Muscle of leg (tissue), 16 donors: Measurements from ENCODE around the gene TRIM52. TPM values are rescaled to one million over a fixed set of nuclear protein-coding genes. Genes with fewer than 3 reads are reported as not detected.
"Not testable (repeated sequence)": the region's sequence is repeated elsewhere in the genome, so short reads cannot be mapped to it uniquely, and the experiment has no call there.

Experiments used
- DNase-seq: peaks from one replicate; pipeline ENCODE4 v3.0.0; 2013
- H3K27ac ChIP-seq: one replicate; pipeline ENCODE4 v1.5.1; 2013; ENCODE audit warnings: mild to moderate bottlenecking, low read length, control low read depth
- H3K27me3 ChIP-seq: one replicate; pipeline ENCODE4 v1.6.1; 2013; ENCODE audit warnings: low read length; ENCODE audit not compliant: control insufficient read depth, insufficient read depth
- H3K36me3 ChIP-seq: one replicate; pipeline ENCODE4 v1.6.1; 2013; ENCODE audit warnings: low read length; ENCODE audit not compliant: control insufficient read depth, insufficient read depth
- H3K4me1 ChIP-seq: one replicate; pipeline ENCODE4 v1.6.1; 2013; ENCODE audit warnings: low read length; ENCODE audit not compliant: control insufficient read depth, insufficient read depth
- H3K4me3 ChIP-seq: one replicate; pipeline ENCODE4 v1.5.1; 2013; ENCODE audit warnings: low read length, control low read depth
- H3K9me3 ChIP-seq: replicated peaks from 2 replicates; pipeline ENCODE4 v1.6.1; 2013; ENCODE audit warnings: low read depth, low read length; ENCODE audit not compliant: control insufficient read depth
- WGBS: methylation state at CpG from one replicate; pipeline ENCODE4 v1.1.5; 2013; ENCODE audit warnings: missing lambda C conversion rate; ENCODE audit not compliant: insufficient coverage; 5-methylcytosine and 5-hydroxymethylcytosine counted together
- long read RNA-seq, 11 donors: transcript quantifications; one replicate each; lab custom pipeline, GENCODE V29; 2026
- polyA plus RNA-seq, 8 donors: library from polyadenylated mRNA; unstranded; fragments of 120-200 nt; gene quantifications; one replicate each; pipeline versions ENCODE4 v1.2.1 to v1.2.3, GENCODE V29; 2013; ENCODE audit warnings: inconsistent platforms in 1 of 8, low replicate concordance in 1 of 8; ENCODE audit not compliant: insufficient read length in 8 of 8, insufficient read depth in 1 of 8
- total RNA-seq: library from RNA; stranded (reverse); fragments of 120-200 nt; gene quantifications from one replicate; pipeline ENCODE4 v1.2.4, GENCODE V29; 2013

TRIM52 gene
- total RNA-seq (8.3 TPM), polyA plus RNA-seq (10 to 100 TPM in 6 of 8 donors, 1 to 10 TPM in 2; 8.9 to 20.6 (median 12.4) TPM)
- long read RNA-seq, donor 1, full-length matches to known transcripts = 18 of 18 reads
- long read RNA-seq, donor 1, partial matches to known transcripts = 0 of 18 reads
- long read RNA-seq, donor 1, other reads (novel, unspliced or antisense) = 0 of 18 reads
- long read RNA-seq, donor 2, full-length matches to known transcripts = 4 of 4 reads
- long read RNA-seq, donor 2, partial matches to known transcripts = 0 of 4 reads
- long read RNA-seq, donor 2, other reads (novel, unspliced or antisense) = 0 of 4 reads
- long read RNA-seq, donor 3, full-length matches to known transcripts = 19 of 19 reads
- long read RNA-seq, donor 3, partial matches to known transcripts = 0 of 19 reads
- long read RNA-seq, donor 3, other reads (novel, unspliced or antisense) = 0 of 19 reads
- long read RNA-seq, donor 4, full-length matches to known transcripts = 7 of 7 reads
- long read RNA-seq, donor 4, partial matches to known transcripts = 0 of 7 reads
- long read RNA-seq, donor 4, other reads (novel, unspliced or antisense) = 0 of 7 reads
- long read RNA-seq, donor 5, full-length matches to known transcripts = 12 of 12 reads
- long read RNA-seq, donor 5, partial matches to known transcripts = 0 of 12 reads
- long read RNA-seq, donor 5, other reads (novel, unspliced or antisense) = 0 of 12 reads
- long read RNA-seq, donor 6, full-length matches to known transcripts = 26 of 26 reads
- long read RNA-seq, donor 6, partial matches to known transcripts = 0 of 26 reads
- long read RNA-seq, donor 6, other reads (novel, unspliced or antisense) = 0 of 26 reads
- long read RNA-seq, donor 7, full-length matches to known transcripts = 7 of 7 reads
- long read RNA-seq, donor 7, partial matches to known transcripts = 0 of 7 reads
- long read RNA-seq, donor 7, other reads (novel, unspliced or antisense) = 0 of 7 reads
- long read RNA-seq, donor 8, full-length matches to known transcripts = 14 of 14 reads
- long read RNA-seq, donor 8, partial matches to known transcripts = 0 of 14 reads
- long read RNA-seq, donor 8, other reads (novel, unspliced or antisense) = 0 of 14 reads
- long read RNA-seq, donor 9, full-length matches to known transcripts = 12 of 12 reads
- long read RNA-seq, donor 9, partial matches to known transcripts = 0 of 12 reads
- long read RNA-seq, donor 9, other reads (novel, unspliced or antisense) = 0 of 12 reads
- long read RNA-seq, donor 10, full-length matches to known transcripts = 28 of 28 reads
- long read RNA-seq, donor 10, partial matches to known transcripts = 0 of 28 reads
- long read RNA-seq, donor 10, other reads (novel, unspliced or antisense) = 0 of 28 reads
- long read RNA-seq, donor 11, full-length matches to known transcripts = 16 of 16 reads
- long read RNA-seq, donor 11, partial matches to known transcripts = 0 of 16 reads
- long read RNA-seq, donor 11, other reads (novel, unspliced or antisense) = 0 of 16 reads

GRCh38 chr5:181260720-181261319, at the start of gene TRIM52:
Gene TRIM52 (minus strand): TSS chr5:181261143. CDS start chr5:181260813, 330 bp downstream.
- Histone ChIP-seq H3K4me1 (peaks cover 22% of the 10 kb centered on the region), H3K27ac (peak within 1 kb of the TSS; percentile 97)
- WGBS = 0% methylated on average over 41 of the region's 43 CpGs

GRCh38 chr5:181287331-181287730, 26.4 kb upstream of the TRIM52 start:
- not testable (repeated sequence) for H3K36me3 ChIP-seq, H3K4me3 ChIP-seq, DNase-seq, H3K27ac ChIP-seq, H3K9me3 ChIP-seq, H3K27me3 ChIP-seq, H3K4me1 ChIP-seq
- WGBS = no CpG with 5 or more reads among the region's 1 CpG

More at GRCh38 chr5:181260720-181261319, at the start of gene TRIM52:
- peak within 1 kb of the TSS; percentile 84 for H3K4me3 ChIP-seq
- peaks cover 29% of the 10 kb centered on the region for H3K36me3 ChIP-seq
- no peaks in the 10 kb centered on the region for H3K9me3 ChIP-seq
- DNase-seq = peak; percentile 97
- no peaks in the 10 kb centered on the region for H3K27me3 ChIP-seq

GRCh38 chr5:181285962-181286705, 25.2 kb upstream of the TRIM52 start:
- not testable (repeated sequence) for H3K9me3 ChIP-seq, H3K36me3 ChIP-seq, H3K4me1 ChIP-seq, H3K27me3 ChIP-seq, H3K27ac ChIP-seq, H3K4me3 ChIP-seq, DNase-seq
- 89% methylated on average over 8 of the region's 10 CpGs for WGBS

GRCh38 chr5:181283841-181284755, 23.2 kb upstream of the TRIM52 start:
- not testable (repeated sequence) for H3K27me3 ChIP-seq, H3K4me3 ChIP-seq, H3K27ac ChIP-seq, H3K9me3 ChIP-seq, DNase-seq, H3K4me1 ChIP-seq, H3K36me3 ChIP-seq
- WGBS = 63% methylated on average over 3 of the region's 6 CpGs

GRCh38 chr5:181283347-181283746, 22.4 kb upstream of the TRIM52 start:
- no peak overlapping the region for H3K4me3 ChIP-seq
- H3K27ac ChIP-seq = no peak overlapping the region
- no peaks in the 10 kb centered on the region for H3K4me1 ChIP-seq
- no peaks in the 10 kb centered on the region for H3K27me3 ChIP-seq
- H3K9me3 ChIP-seq = no peaks in the 10 kb centered on the region
- WGBS = 78% methylated on average over 13 of the region's 13 CpGs
- H3K36me3 ChIP-seq = no peaks in the 10 kb centered on the region
- no peak for DNase-seq

GRCh38 chr5:181282874-181283273, 21.9 kb upstream of the TRIM52 start:
- no peak for DNase-seq
- Histone ChIP-seq H3K36me3 (no peaks in the 10 kb centered on the region), H3K9me3 (no peaks in the 10 kb centered on the region), H3K27me3 (no peaks in the 10 kb centered on the region), H3K27ac (no peak overlapping the region), H3K4me3 (no peak overlapping the region), H3K4me1 (no peaks in the 10 kb centered on the region)
- 100% methylated on average over 3 of the region's 7 CpGs for WGBS

- H3K27ac ChIP-seq, H3K4me1 ChIP-seq, H3K4me3 ChIP-seq, H3K27me3 ChIP-seq, H3K9me3 ChIP-seq, DNase-seq, H3K36me3 ChIP-seq: not testable (repeated sequence)
- 43% methylated on average over 1 of the region's 16 CpGs for WGBS
Observed at GRCh38 chr5:181282415-181282814, 21.5 kb upstream of the TRIM52 start.

GRCh38 chr5:181281984-181282316, 21.0 kb upstream of the TRIM52 start:
- no peaks in the 10 kb centered on the region for H3K9me3 ChIP-seq
- no peak overlapping the region for H3K4me3 ChIP-seq
- H3K27ac ChIP-seq = no peak overlapping the region
- H3K4me1 ChIP-seq = no peaks in the 10 kb centered on the region
- DNase-seq = no peak
- WGBS = 94% methylated on average over 18 of the region's 18 CpGs
- no peaks in the 10 kb centered on the region for H3K36me3 ChIP-seq
- no peaks in the 10 kb centered on the region for H3K27me3 ChIP-seq
